OCI-M2 (cell line): Measurements from ENCODE around the gene SIL1.
"Not testable (repeated sequence)": the region's sequence is repeated elsewhere in the genome, so short reads cannot be mapped to it uniquely, and the experiment has no call there.

Experiments used
- DNase-seq: peaks from one replicate; lab custom pipeline; 2025; ENCODE audit not compliant: unreplicated experiment; lab: John Stamatoyannopoulos, UW

Gene SIL1

GRCh38 chr5:139076111-139076510 lies 122.1 kb downstream of the SIL1 start:
- no peak for DNase-seq

- no peak for DNase-seq
Measured at GRCh38 chr5:139075066-139076050, 122.8 kb downstream of the SIL1 start.

GRCh38 chr5:139073956-139074355 lies 124.2 kb downstream of the SIL1 start:
- not testable (repeated sequence) for DNase-seq

GRCh38 chr5:139068494-139069151 lies 129.5 kb downstream of the SIL1 start:
- no peak for DNase-seq

GRCh38 chr5:139068060-139068459 lies 130.1 kb downstream of the SIL1 start:
- DNase-seq = no peak

GRCh38 chr5:139065306-139065705 lies 132.9 kb downstream of the SIL1 start:
- DNase-seq = no peak

- no peak for DNase-seq
Measured at GRCh38 chr5:139064613-139065012, 133.6 kb downstream of the SIL1 start.

- DNase-seq = no peak
Measured at GRCh38 chr5:139063664-139064054, 134.5 kb downstream of the SIL1 start.

- no peak for DNase-seq
Measured at GRCh38 chr5:139062910-139063663, 135.1 kb downstream of the SIL1 start.

GRCh38 chr5:139061856-139062255 lies 136.3 kb downstream of the SIL1 start:
- DNase-seq = no peak

- no peak for DNase-seq
Measured at GRCh38 chr5:139061274-139061673, 136.9 kb downstream of the SIL1 start.

GRCh38 chr5:139058121-139058520 lies 140.0 kb downstream of the SIL1 start:
- DNase-seq = no peak

- DNase-seq = not testable (repeated sequence)
Measured at GRCh38 chr5:139057045-139057939, 140.9 kb downstream of the SIL1 start.

- no peak for DNase-seq
Measured at GRCh38 chr5:139052975-139053374, 145.2 kb downstream of the SIL1 start.

GRCh38 chr5:139051392-139051791 lies 146.8 kb downstream of the SIL1 start:
- no peak for DNase-seq

GRCh38 chr5:139050432-139050831 lies 147.7 kb downstream of the SIL1 start:
- no peak for DNase-seq

- no peak for DNase-seq
Measured at GRCh38 chr5:139049780-139050179, 148.4 kb downstream of the SIL1 start.

GRCh38 chr5:139046551-139046950 lies 151.6 kb downstream of the SIL1 start:
- DNase-seq = no peak

GRCh38 chr5:139043157-139043905 lies 154.8 kb downstream of the SIL1 start:
- no peak for DNase-seq

GRCh38 chr5:139040081-139040480 lies 158.1 kb downstream of the SIL1 start:
- DNase-seq = no peak
